Keratinocyte (primary cell): ENCODE results near the gene GLRX5.

Experiments used
- EZH2 ChIP-seq: IDR thresholded peaks from one replicate; pipeline ENCODE4 v1.6.1; 2012; ENCODE audit warnings: inconsistent platforms, mild to moderate bottlenecking, low read length, moderate library complexity
- TF ChIP-seq, protein P1 (sequence below), 3 experiments: IDR thresholded peaks in 1 of 3; conservative IDR thresholded peaks in 1 of 3; optimal IDR thresholded peaks in 1 of 3; 2 replicates in 2 of 3; 3 replicates in 1 of 3; pipeline versions ENCODE3 to v1.5.1; 2011; ENCODE audit warnings: low read length in 3 of 3, mild to moderate bottlenecking in 3 of 3, moderate library complexity in 2 of 3, control low read depth in 1 of 3, inconsistent platforms in 1 of 3; ENCODE audit not compliant: insufficient read depth in 2 of 3; ENCODE audit errors: extremely low read depth in 1 of 3

DNA sequence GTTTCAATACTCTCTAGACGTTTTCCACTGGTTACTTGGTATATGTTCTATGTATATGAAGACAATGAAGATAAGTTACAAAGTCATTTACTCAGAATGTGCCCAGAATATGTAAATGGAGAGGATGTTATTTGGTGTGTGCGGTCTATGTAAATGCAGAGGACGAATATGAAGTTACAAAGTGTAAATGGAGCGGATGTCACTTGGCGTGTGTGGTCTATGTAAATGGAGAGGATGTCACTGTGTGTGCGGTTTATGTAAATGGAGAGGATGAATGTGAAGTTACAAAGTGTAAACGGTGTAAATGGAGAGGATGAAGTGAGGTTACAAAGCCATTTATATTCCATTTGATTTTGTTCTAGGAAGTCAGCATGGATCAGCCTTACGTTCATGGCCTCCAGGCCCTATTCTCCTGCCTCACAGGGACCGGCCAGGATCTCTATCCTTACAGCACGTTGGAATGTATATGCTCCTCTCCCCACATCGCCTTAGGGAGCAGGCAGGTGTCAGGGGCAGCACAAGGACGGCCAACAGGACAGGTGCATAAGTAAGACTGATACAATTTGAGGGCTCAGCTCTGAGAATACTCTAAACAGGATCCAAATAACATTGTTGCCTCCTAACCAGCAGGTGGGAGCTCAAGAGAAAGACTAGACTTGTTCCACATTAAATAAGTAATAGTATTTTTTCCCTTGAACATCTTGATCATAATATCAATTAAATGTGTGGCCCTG is 42.4 kb downstream of the GLRX5 start:
- TF ChIP-seq, protein P1, sequence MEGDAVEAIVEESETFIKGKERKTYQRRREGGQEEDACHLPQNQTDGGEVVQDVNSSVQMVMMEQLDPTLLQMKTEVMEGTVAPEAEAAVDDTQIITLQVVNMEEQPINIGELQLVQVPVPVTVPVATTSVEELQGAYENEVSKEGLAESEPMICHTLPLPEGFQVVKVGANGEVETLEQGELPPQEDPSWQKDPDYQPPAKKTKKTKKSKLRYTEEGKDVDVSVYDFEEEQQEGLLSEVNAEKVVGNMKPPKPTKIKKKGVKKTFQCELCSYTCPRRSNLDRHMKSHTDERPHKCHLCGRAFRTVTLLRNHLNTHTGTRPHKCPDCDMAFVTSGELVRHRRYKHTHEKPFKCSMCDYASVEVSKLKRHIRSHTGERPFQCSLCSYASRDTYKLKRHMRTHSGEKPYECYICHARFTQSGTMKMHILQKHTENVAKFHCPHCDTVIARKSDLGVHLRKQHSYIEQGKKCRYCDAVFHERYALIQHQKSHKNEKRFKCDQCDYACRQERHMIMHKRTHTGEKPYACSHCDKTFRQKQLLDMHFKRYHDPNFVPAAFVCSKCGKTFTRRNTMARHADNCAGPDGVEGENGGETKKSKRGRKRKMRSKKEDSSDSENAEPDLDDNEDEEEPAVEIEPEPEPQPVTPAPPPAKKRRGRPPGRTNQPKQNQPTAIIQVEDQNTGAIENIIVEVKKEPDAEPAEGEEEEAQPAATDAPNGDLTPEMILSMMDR (optimal IDR thresholded peaks at IDR 0.05 in 1 of 3, IDR thresholded peaks at IDR 0.05 in 1 of 3, conservative IDR thresholded peaks at IDR 0.05 in 1 of 3; ENCODE audit: extremely low read depth in 1 of 3, insufficient read depth in 2 of 3, low read length in 3 of 3) = no peak
- TF ChIP-seq EZH2 = no peak
